HTR-8/SVneo (cell line): Measurements from ENCODE around the gene DNM1.

Experiments
- DNase-seq: peaks from one replicate; pipeline ENCODE4 v3.0.0; 2011; ENCODE audit warnings: low spot score, mixed read lengths; ENCODE audit not compliant: insufficient read length
- FAIRE-seq: peaks from 2 replicates; lab custom pipeline; 2011; peaks lifted over from hg19 to GRCh38; lab: Jason Lieb, UNC

The DNM1 gene

GRCh38 chr9:128247226-128247803 is 44.1 kb downstream of the DNM1 start:
- DNase-seq (no peak), FAIRE-seq (no peak)

- no peak for FAIRE-seq
These were observed 46.4 kb downstream of the DNM1 start for GRCh38 chr9:128249558-128249907.

GRCh38 chr9:128249908-128250838 is 47.0 kb downstream of the DNM1 start:
- FAIRE-seq, result no peak
- no peak for DNase-seq

More at GRCh38 chr9:128249558-128249907, 46.4 kb downstream of the DNM1 start:
- no peak for DNase-seq

- DNase-seq (no peak), FAIRE-seq (no peak)
These were observed 47.9 kb downstream of the DNM1 start for GRCh38 chr9:128250839-128251731.

GRCh38 chr9:128251732-128252100 is 48.5 kb downstream of the DNM1 start:
- FAIRE-seq (no peak), DNase-seq (no peak)

- DNase-seq, result no peak
- FAIRE-seq, result no peak
These were observed 49.3 kb downstream of the DNM1 start for GRCh38 chr9:128252317-128253139.

GRCh38 chr9:128253140-128253990 is 50.2 kb downstream of the DNM1 start:
- DNase-seq (no peak), FAIRE-seq (no peak)

- DNase-seq (no peak), FAIRE-seq (no peak)
These were observed 50.8 kb downstream of the DNM1 start for GRCh38 chr9:128253991-128254346.

- FAIRE-seq (no peak), DNase-seq (no peak)
These were observed 51.2 kb downstream of the DNM1 start for GRCh38 chr9:128254362-128254761.

GRCh38 chr9:128254855-128255759 is 51.9 kb downstream of the DNM1 start:
- DNase-seq (peak; percentile 54), FAIRE-seq (no peak)

- no peak for FAIRE-seq
- DNase-seq, result no peak
These were observed 54.1 kb downstream of the DNM1 start for GRCh38 chr9:128257086-128257825.

GRCh38 chr9:128257907-128258306 is 54.7 kb downstream of the DNM1 start:
- DNase-seq, result no peak
- no peak for FAIRE-seq

GRCh38 chr9:128258326-128258725 is 55.1 kb downstream of the DNM1 start:
- no peak for DNase-seq
- FAIRE-seq, result no peak

GRCh38 chr9:128259156-128259555 is 56.0 kb downstream of the DNM1 start:
- FAIRE-seq (no peak), DNase-seq (no peak)

GRCh38 chr9:128260340-128260739 is 57.2 kb downstream of the DNM1 start:
- FAIRE-seq (no peak), DNase-seq (no peak)

GRCh38 chr9:128262687-128263086 is 59.5 kb downstream of the DNM1 start:
- no peak for DNase-seq
- no peak for FAIRE-seq

- DNase-seq (no peak), FAIRE-seq (no peak)
These were observed 62.2 kb downstream of the DNM1 start for GRCh38 chr9:128265348-128265847.
